H1 (cell line): ENCODE measurements around the gene SH3RF3. TPM values are rescaled to one million over a fixed set of nuclear protein-coding genes. Genes with fewer than 3 reads are reported as not detected.

ENCODE experiments used
- POU5F1 ChIP-seq: IDR thresholded peaks from 2 replicates; pipeline ENCODE4 v1.6.1; 2011; ENCODE audit warnings: low read depth, mild to moderate bottlenecking, low read length, moderate library complexity
- SUZ12 ChIP-seq: fragments of 200-600 bp; sonication (generic); IDR thresholded peaks from 2 replicates; pipeline ENCODE4 v1.6.1; 2012; ENCODE audit warnings: mild to moderate bottlenecking, inconsistent platforms, low read length, moderate library complexity, mixed read lengths
- polyA plus RNA-seq, 7 experiments: library from polyadenylated mRNA; depleted of rRNA in 3 of 7; stranded (reverse) in 5 of 7; unstranded in 2 of 7; fragments of >200 nt in 5 of 7; fragments of 200-250 nt in 2 of 7; gene quantifications; 1 replicate in 5 of 7; 2 replicates in 1 of 7; 4 replicates in 1 of 7; pipeline versions ENCODE4 v1.2.1 to v1.2.3, GENCODE V29; 2011 to 2013; ENCODE audit warnings: missing spikeins in 2 of 7, mixed read lengths in 2 of 7
- total RNA-seq: library from RNA; stranded (reverse); fragmentation: NEBNext Ultra II Directional; extraction: Animal tissue kit (Norgen Biotek cat#: 25700); gene quantifications from 2 replicates; pipeline ENCODE4 v1.2.1, GENCODE V29; 2021

SH3RF3 gene
- total and polyA plus RNA-seq, 2 of the 8 experiments (the other 6 are each of a cell fraction or from before 2014, with no cell fraction given), result 0.11 to 0.65 TPM

DNA sequence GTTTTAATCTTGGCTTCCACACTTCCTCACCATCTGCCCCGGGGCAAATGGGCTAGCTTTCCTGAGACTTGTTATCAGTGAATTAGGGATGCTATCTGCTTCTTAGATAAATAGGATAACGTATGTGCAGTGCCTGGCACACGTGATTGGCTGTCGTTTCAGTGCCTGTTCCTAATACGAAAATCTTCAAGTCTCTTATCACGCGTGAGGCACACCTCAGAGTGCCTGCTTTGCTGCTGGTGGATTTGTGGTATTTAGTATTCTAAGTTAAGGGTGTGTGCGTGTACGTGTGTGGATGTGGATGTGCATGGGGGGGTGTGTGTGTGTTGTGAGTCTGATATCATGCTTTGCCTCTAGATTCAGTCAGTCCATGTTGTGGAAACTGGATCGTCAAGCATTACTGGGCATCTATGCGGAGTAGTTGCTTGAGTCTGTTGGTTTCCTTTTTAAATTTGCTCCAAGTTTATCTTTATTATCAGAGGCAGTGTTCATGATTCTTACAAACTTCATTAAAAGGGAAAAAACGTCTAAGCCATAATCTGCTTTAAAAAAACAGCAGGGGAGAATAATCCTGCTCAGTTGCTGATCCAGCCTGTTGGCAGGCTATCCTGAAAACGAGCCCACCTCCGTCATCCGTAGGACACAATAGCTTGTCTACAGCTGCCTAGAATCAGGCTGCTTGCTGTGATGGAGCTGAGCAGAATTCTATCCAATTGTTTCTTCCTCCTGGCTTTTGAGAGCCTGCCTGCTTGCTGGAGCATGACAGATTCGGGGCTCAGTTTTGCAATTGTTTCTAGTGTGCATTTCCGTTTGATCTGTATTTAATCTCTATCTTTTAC, 6.6 kb downstream of the SH3RF3 start (continued):
- no peak for TF ChIP-seq SUZ12
- TF ChIP-seq POU5F1, result no peak
